HEK293 (cell line): Measurements from ENCODE around the gene HILPDA.
A peak's percentile ranks its signal among the peaks of the same experiment; 100 is the strongest.

ENCODE experiments used
- AEBP2 ChIP-seq: fragments of 450-650 bp; formaldehyde crosslinking; IDR thresholded peaks from 2 replicates; pipeline ENCODE4 v1.5.1; 2016; ENCODE audit warnings: missing biosample characterization, missing genetic modification characterization, borderline replicate concordance
- EGR2 ChIP-seq: fragments of 450-650 bp; formaldehyde crosslinking; IDR thresholded peaks from 2 replicates; pipeline ENCODE4 v1.5.1; 2016; ENCODE audit warnings: low read depth, missing biosample characterization, missing genetic modification characterization
- INSM2 ChIP-seq: fragments of 450-650 bp; formaldehyde crosslinking; IDR thresholded peaks from 2 replicates; pipeline ENCODE4 v1.5.1; 2016; ENCODE audit warnings: missing biosample characterization, missing genetic modification characterization
- KLF16 ChIP-seq: fragments of 450-650 bp; formaldehyde crosslinking; IDR thresholded peaks from 2 replicates; pipeline ENCODE4 v1.5.1; 2017; ENCODE audit warnings: missing biosample characterization, missing genetic modification characterization
- KLF8 ChIP-seq: fragments of 450-650 bp; formaldehyde crosslinking; IDR thresholded peaks from 2 replicates; pipeline ENCODE4 v1.5.1; 2016; ENCODE audit warnings: missing biosample characterization, missing genetic modification characterization
- OVOL3 ChIP-seq: fragments of 450-650 bp; formaldehyde crosslinking; IDR thresholded peaks from 2 replicates; pipeline ENCODE4 v1.5.1; 2016; ENCODE audit warnings: missing biosample characterization, missing genetic modification characterization
- PRDM6 ChIP-seq: fragments of 450-650 bp; formaldehyde crosslinking; IDR thresholded peaks from 2 replicates; pipeline ENCODE4 v1.5.1; 2017; ENCODE audit warnings: missing biosample characterization, missing genetic modification characterization
- SCRT2 ChIP-seq: fragments of 450-650 bp; formaldehyde crosslinking; IDR thresholded peaks from 2 replicates; pipeline ENCODE4 v1.5.1; 2016; ENCODE audit warnings: missing biosample characterization, missing genetic modification characterization
- SP2 ChIP-seq: fragments of 450-650 bp; formaldehyde crosslinking; IDR thresholded peaks from 2 replicates; pipeline ENCODE4 v1.5.1; 2016; ENCODE audit warnings: missing biosample characterization, missing genetic modification characterization
- TRIM28 ChIP-seq: IDR thresholded peaks from 2 replicates; pipeline ENCODE4 v1.6.1; 2011; ENCODE audit warnings: low read length, control low read depth, borderline replicate concordance
- ZBTB17 ChIP-seq: fragments of 450-650 bp; formaldehyde crosslinking; IDR thresholded peaks from 2 replicates; pipeline ENCODE4 v1.5.1; 2016; ENCODE audit warnings: missing biosample characterization, missing genetic modification characterization
- ZFP3 ChIP-seq: fragments of 450-650 bp; formaldehyde crosslinking; IDR thresholded peaks from 2 replicates; pipeline ENCODE4 v1.5.1; 2016; ENCODE audit warnings: low read depth, missing biosample characterization, missing genetic modification characterization
- ZNF223 ChIP-seq: fragments of 450-650 bp; formaldehyde crosslinking; IDR thresholded peaks from 2 replicates; pipeline ENCODE4 v1.5.1; 2016; ENCODE audit warnings: missing biosample characterization, missing genetic modification characterization
- ZNF324 ChIP-seq: fragments of 450-650 bp; formaldehyde crosslinking; IDR thresholded peaks from 2 replicates; pipeline ENCODE4 v1.5.1; 2016; ENCODE audit warnings: missing biosample characterization, missing genetic modification characterization
- ZNF518A ChIP-seq: fragments of 450-650 bp; formaldehyde crosslinking; conservative IDR thresholded peaks from 2 replicates; pipeline ENCODE4 v1.5.1; 2016; ENCODE audit warnings: low read depth, missing biosample characterization, missing genetic modification characterization
- ZNF521 ChIP-seq: fragments of 450-650 bp; formaldehyde crosslinking; IDR thresholded peaks from 2 replicates; pipeline ENCODE4 v1.5.1; 2017; ENCODE audit warnings: missing biosample characterization, mild to moderate bottlenecking, missing genetic modification characterization
- ZNF560 ChIP-seq: fragments of 450-650 bp; formaldehyde crosslinking; IDR thresholded peaks from 2 replicates; pipeline ENCODE4 v1.5.1; 2017; ENCODE audit warnings: missing biosample characterization, missing genetic modification characterization, borderline replicate concordance
- ZNF596 ChIP-seq: fragments of 450-650 bp; IDR thresholded peaks from 2 replicates; pipeline ENCODE4 v1.5.0; 2018; ENCODE audit warnings: missing biosample characterization, mild to moderate bottlenecking, missing genetic modification characterization, moderate library complexity
- ZNF658 ChIP-seq: fragments of 450-650 bp; formaldehyde crosslinking; IDR thresholded peaks from 2 replicates; pipeline ENCODE4; 2016; ENCODE audit warnings: missing biosample characterization, missing genetic modification characterization
- ZNF768 ChIP-seq: fragments of 450-650 bp; formaldehyde crosslinking; IDR thresholded peaks from 2 replicates; pipeline ENCODE4 v1.5.1; 2018; ENCODE audit warnings: missing biosample characterization, mild to moderate bottlenecking, missing genetic modification characterization
- ZNF830 ChIP-seq: fragments of 450-650 bp; IDR thresholded peaks from 2 replicates; pipeline ENCODE4 v1.5.0; 2018; ENCODE audit warnings: missing biosample characterization, missing genetic modification characterization, low read depth, mild to moderate bottlenecking, moderate library complexity
- ZSCAN23 ChIP-seq: fragments of 450-650 bp; formaldehyde crosslinking; IDR thresholded peaks from 2 replicates; pipeline ENCODE4 v1.5.1; 2016; ENCODE audit warnings: missing biosample characterization, missing genetic modification characterization
- ZSCAN4 ChIP-seq: fragments of 450-650 bp; formaldehyde crosslinking; IDR thresholded peaks from 2 replicates; pipeline ENCODE4 v1.5.1; 2017; ENCODE audit warnings: missing biosample characterization, missing genetic modification characterization
- TF ChIP-seq, protein P1 (sequence below): fragments of 450-650 bp; formaldehyde crosslinking; IDR thresholded peaks from 2 replicates; pipeline ENCODE4 v1.5.1; 2017; ENCODE audit warnings: missing biosample characterization, mild to moderate bottlenecking, missing genetic modification characterization, moderate library complexity
- TF ChIP-seq, protein P2 (sequence below): fragments of 450-650 bp; formaldehyde crosslinking; IDR thresholded peaks from 2 replicates; pipeline ENCODE4 v1.5.1; 2016; ENCODE audit warnings: missing biosample characterization, missing genetic modification characterization

The HILPDA gene

DNA sequence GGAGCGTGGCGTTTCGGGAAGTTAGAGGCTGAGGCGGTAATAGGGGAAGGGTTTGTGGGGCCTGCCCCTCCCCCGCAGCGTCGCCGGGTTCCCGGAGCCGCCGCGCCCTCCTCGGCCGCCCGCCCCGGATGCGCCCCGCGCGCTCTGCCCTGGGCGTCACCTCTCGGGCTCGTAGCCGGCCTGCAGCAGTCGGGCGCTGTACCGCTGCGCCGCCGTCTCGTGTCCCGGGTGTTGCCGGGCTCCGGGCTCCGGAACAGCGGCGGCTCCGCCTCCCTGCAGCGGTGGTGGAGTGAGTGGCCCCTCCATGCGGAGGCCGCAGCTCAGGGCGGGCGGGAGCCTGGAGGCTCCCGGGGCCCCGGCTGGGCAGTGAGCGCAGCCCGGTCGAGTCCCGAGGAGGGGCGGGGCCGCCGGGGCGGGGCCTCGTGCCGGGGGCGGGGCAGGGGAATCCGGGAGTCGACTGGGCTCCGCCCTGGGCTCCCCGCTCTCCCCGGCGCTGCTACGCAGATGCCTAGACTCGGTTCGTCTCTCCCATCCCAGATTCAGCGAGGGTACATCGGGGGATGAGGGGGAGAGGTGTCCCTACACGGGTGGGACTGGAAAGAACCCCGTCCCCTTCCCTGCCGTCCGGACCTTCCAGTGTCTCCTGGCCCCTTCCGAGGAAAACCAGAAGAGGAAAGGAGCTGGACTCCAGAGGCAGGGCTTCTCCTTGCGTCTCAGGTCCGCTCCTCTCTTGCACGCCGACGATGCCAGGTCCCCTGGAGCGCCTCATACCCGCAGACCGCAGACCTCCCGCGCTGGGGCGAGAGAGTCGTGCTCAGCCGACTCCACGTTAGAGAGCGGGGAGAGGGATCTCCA is 45.9 kb upstream of the HILPDA start, which contains the start of gene IMPDH1 (continued):
- no peak for TF ChIP-seq ZSCAN4 (tag by site-specific recombination)
- TF ChIP-seq OVOL3 (tag by site-specific recombination), result no peak
- TF ChIP-seq ZNF596, result peak; percentile 50
- no peak for TF ChIP-seq INSM2 (tag by site-specific recombination)
- no peak for TF ChIP-seq PRDM6 (tag by site-specific recombination)
- TF ChIP-seq ZNF518A (tag by site-specific recombination), result no peak
- no peak for TF ChIP-seq ZSCAN23
- TF ChIP-seq ZNF830 (tag by site-specific recombination), result no peak
- TF ChIP-seq ZNF223 (tag by site-specific recombination), result no peak
- TF ChIP-seq KLF16 (tag by site-specific recombination), result 0 out of 2 replicates have a peak, but pooled peaks have one; percentile 13
- TF ChIP-seq ZNF768 (tag by site-specific recombination), result no peak
- TF ChIP-seq ZNF324, result 0 out of 2 replicates have a peak, but pooled peaks have one; percentile 42
- TF ChIP-seq KLF8 (tag by site-specific recombination), result peak; percentile 73; the same call in 1 of the 2 replicates
- no peak for TF ChIP-seq EGR2
- no peak for TF ChIP-seq ZNF521 (tag by site-specific recombination)
- no peak for TF ChIP-seq ZFP3 (tag by site-specific recombination)
- peak; percentile 99 for TF ChIP-seq ZBTB17 (tag by site-specific recombination)
- no peak for TF ChIP-seq ZNF658
- no peak for TF ChIP-seq ZNF560 (tag by site-specific recombination)
- TF ChIP-seq AEBP2, result no peak
- no peak for TF ChIP-seq SCRT2 (tag by site-specific recombination)
- TF ChIP-seq TRIM28, result no peak
- TF ChIP-seq, protein P1, sequence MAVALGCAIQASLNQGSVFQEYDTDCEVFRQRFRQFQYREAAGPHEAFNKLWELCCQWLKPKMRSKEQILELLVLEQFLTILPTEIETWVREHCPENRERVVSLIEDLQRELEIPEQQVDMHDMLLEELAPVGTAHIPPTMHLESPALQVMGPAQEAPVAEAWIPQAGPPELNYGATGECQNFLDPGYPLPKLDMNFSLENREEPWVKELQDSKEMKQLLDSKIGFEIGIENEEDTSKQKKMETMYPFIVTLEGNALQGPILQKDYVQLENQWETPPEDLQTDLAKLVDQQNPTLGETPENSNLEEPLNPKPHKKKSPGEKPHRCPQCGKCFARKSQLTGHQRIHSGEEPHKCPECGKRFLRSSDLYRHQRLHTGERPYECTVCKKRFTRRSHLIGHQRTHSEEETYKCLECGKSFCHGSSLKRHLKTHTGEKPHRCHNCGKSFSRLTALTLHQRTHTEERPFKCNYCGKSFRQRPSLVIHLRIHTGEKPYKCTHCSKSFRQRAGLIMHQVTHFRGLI (tag by site-specific recombination), result peak; percentile 75; the same call in 1 of the 2 replicates
- peak; percentile 60 for TF ChIP-seq SP2
- TF ChIP-seq, protein P2, sequence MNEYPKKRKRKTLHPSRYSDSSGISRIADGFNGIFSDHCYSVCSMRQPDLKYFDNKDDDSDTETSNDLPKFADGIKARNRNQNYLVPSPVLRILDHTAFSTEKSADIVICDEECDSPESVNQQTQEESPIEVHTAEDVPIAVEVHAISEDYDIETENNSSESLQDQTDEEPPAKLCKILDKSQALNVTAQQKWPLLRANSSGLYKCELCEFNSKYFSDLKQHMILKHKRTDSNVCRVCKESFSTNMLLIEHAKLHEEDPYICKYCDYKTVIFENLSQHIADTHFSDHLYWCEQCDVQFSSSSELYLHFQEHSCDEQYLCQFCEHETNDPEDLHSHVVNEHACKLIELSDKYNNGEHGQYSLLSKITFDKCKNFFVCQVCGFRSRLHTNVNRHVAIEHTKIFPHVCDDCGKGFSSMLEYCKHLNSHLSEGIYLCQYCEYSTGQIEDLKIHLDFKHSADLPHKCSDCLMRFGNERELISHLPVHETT (tag by site-specific recombination), result no peak
